ENCODE results near the gene IL12RB2.

IL12RB2 gene

GRCh38 chr1:67273591-67273990 is 34.1 kb upstream of the IL12RB2 start:
- Histone ChIP-seq H3K9ac (ENCODE audit: insufficient read length, low read depth) (no peak overlapping the region), H3K4me1 (ENCODE audit: insufficient read depth, insufficient read length) (no peaks in the 10 kb centered on the region), H3K4me3 (ENCODE audit: insufficient read length, low read depth) (no peak overlapping the region), H3K27me3 (ENCODE audit: insufficient read depth, insufficient read length) (no peaks in the 10 kb centered on the region), H3K9me3 (ENCODE audit: insufficient read depth, low read length) (peaks cover 16% of the 10 kb centered on the region; the same call in 1 of the 2 replicates), H3K36me3 (ENCODE audit: insufficient read depth, insufficient read length, low read length) (no peaks in the 10 kb centered on the region)
- DNase-seq (ENCODE audit: low read depth, low spot score) = no peak
- TF ChIP-seq SUZ12 (IDR thresholded peaks at IDR 0.05; ENCODE audit: extremely low read depth, insufficient read depth, insufficient read length) (no peak), YY1 (IDR thresholded peaks at IDR 0.05; ENCODE audit: insufficient read depth, insufficient read length) (no peak), ZNF274 (IDR thresholded peaks at IDR 0.05; ENCODE audit: low read depth, low read length) (no peak)

GRCh38 chr1:67274623-67275325 is 32.9 kb upstream of the IL12RB2 start:
- no peak overlapping the region for H3K9ac ChIP-seq (ENCODE audit: insufficient read length, low read depth)
- H3K27me3 ChIP-seq (ENCODE audit: insufficient read depth, insufficient read length) = no peaks in the 10 kb centered on the region
- H3K36me3 ChIP-seq (ENCODE audit: insufficient read depth, insufficient read length, low read length) = no peaks in the 10 kb centered on the region
- DNase-seq (ENCODE audit: low read depth, low spot score) = no peak
- no peaks in the 10 kb centered on the region for H3K4me1 ChIP-seq (ENCODE audit: insufficient read depth, insufficient read length)
- no peak for TF ChIP-seq YY1 (IDR thresholded peaks at IDR 0.05; ENCODE audit: insufficient read depth, insufficient read length)
- TF ChIP-seq ZNF274 (IDR thresholded peaks at IDR 0.05; ENCODE audit: low read depth, low read length) = no peak
- no peak for TF ChIP-seq SUZ12 (IDR thresholded peaks at IDR 0.05; ENCODE audit: extremely low read depth, insufficient read depth, insufficient read length)
- peaks cover 16% of the 10 kb centered on the region; the same call in 1 of the 2 replicates for H3K9me3 ChIP-seq (ENCODE audit: insufficient read depth, low read length)
- no peak overlapping the region for H3K4me3 ChIP-seq (ENCODE audit: insufficient read length, low read depth)

- no peak overlapping the region for H3K9ac ChIP-seq (ENCODE audit: insufficient read length, low read depth)
- no peak for TF ChIP-seq ZNF274 (IDR thresholded peaks at IDR 0.05; ENCODE audit: low read depth, low read length)
- no peaks in the 10 kb centered on the region for H3K4me1 ChIP-seq (ENCODE audit: insufficient read depth, insufficient read length)
- no peak overlapping the region for H3K4me3 ChIP-seq (ENCODE audit: insufficient read length, low read depth)
- H3K36me3 ChIP-seq (ENCODE audit: insufficient read depth, insufficient read length, low read length) = no peaks in the 10 kb centered on the region
- H3K27me3 ChIP-seq (ENCODE audit: insufficient read depth, insufficient read length) = no peaks in the 10 kb centered on the region
- H3K9me3 ChIP-seq (ENCODE audit: insufficient read depth, low read length) = no peaks in the 10 kb centered on the region
- DNase-seq (ENCODE audit: low read depth, low spot score) = no peak
Measured at GRCh38 chr1:67280696-67281095, 27.0 kb upstream of the IL12RB2 start.

GRCh38 chr1:67281244-67281643 is 26.4 kb upstream of the IL12RB2 start:
- DNase-seq (ENCODE audit: low read depth, low spot score) = no peak
- Histone ChIP-seq H3K9ac (ENCODE audit: insufficient read length, low read depth) (no peak overlapping the region), H3K27me3 (ENCODE audit: insufficient read depth, insufficient read length) (no peaks in the 10 kb centered on the region), H3K4me3 (ENCODE audit: insufficient read length, low read depth) (no peak overlapping the region), H3K9me3 (ENCODE audit: insufficient read depth, low read length) (no peaks in the 10 kb centered on the region), H3K36me3 (ENCODE audit: insufficient read depth, insufficient read length, low read length) (no peaks in the 10 kb centered on the region), H3K4me1 (ENCODE audit: insufficient read depth, insufficient read length) (no peaks in the 10 kb centered on the region)
- TF ChIP-seq ZNF274 (IDR thresholded peaks at IDR 0.05; ENCODE audit: low read depth, low read length) (no peak), SUZ12 (IDR thresholded peaks at IDR 0.05; ENCODE audit: extremely low read depth, insufficient read depth, insufficient read length) (no peak), YY1 (IDR thresholded peaks at IDR 0.05; ENCODE audit: insufficient read depth, insufficient read length) (no peak)

- no peak overlapping the region for H3K9ac ChIP-seq (ENCODE audit: insufficient read length, low read depth)
Measured at GRCh38 chr1:67285780-67286488, 21.7 kb upstream of the IL12RB2 start.

GRCh38 chr1:67290236-67290635 is 17.4 kb upstream of the IL12RB2 start:
- no peaks in the 10 kb centered on the region for H3K27me3 ChIP-seq (ENCODE audit: insufficient read depth, insufficient read length)
- H3K4me1 ChIP-seq (ENCODE audit: insufficient read depth, insufficient read length) = no peaks in the 10 kb centered on the region
- H3K9me3 ChIP-seq (ENCODE audit: insufficient read depth, low read length) = 0 out of 2 replicates have a peak, but pooled peaks cover 4% of the 10 kb centered on the region
- no peaks in the 10 kb centered on the region for H3K36me3 ChIP-seq (ENCODE audit: insufficient read depth, insufficient read length, low read length)
- no peak for TF ChIP-seq SUZ12 (IDR thresholded peaks at IDR 0.05; ENCODE audit: extremely low read depth, insufficient read depth, insufficient read length)
- no peak for TF ChIP-seq ZNF274 (IDR thresholded peaks at IDR 0.05; ENCODE audit: low read depth, low read length)
- no peak for TF ChIP-seq YY1 (IDR thresholded peaks at IDR 0.05; ENCODE audit: insufficient read depth, insufficient read length)
- no peak overlapping the region for H3K9ac ChIP-seq (ENCODE audit: insufficient read length, low read depth)
- H3K4me3 ChIP-seq (ENCODE audit: insufficient read length, low read depth) = no peak overlapping the region
- DNase-seq (ENCODE audit: low read depth, low spot score) = no peak

More at GRCh38 chr1:67285780-67286488, 21.7 kb upstream of the IL12RB2 start:
- H3K36me3 ChIP-seq (ENCODE audit: insufficient read depth, insufficient read length, low read length) = no peaks in the 10 kb centered on the region
- 0 out of 2 replicates have a peak, but pooled peaks cover 4% of the 10 kb centered on the region for H3K9me3 ChIP-seq (ENCODE audit: insufficient read depth, low read length)
- TF ChIP-seq SUZ12 (IDR thresholded peaks at IDR 0.05; ENCODE audit: extremely low read depth, insufficient read depth, insufficient read length) (no peak), ZNF274 (IDR thresholded peaks at IDR 0.05; ENCODE audit: low read depth, low read length) (no peak), YY1 (IDR thresholded peaks at IDR 0.05; ENCODE audit: insufficient read depth, insufficient read length) (no peak)
- H3K27me3 ChIP-seq (ENCODE audit: insufficient read depth, insufficient read length) = no peaks in the 10 kb centered on the region
- DNase-seq (ENCODE audit: low read depth, low spot score) = no peak
- no peak overlapping the region for H3K4me3 ChIP-seq (ENCODE audit: insufficient read length, low read depth)
- no peaks in the 10 kb centered on the region for H3K4me1 ChIP-seq (ENCODE audit: insufficient read depth, insufficient read length)

GRCh38 chr1:67294836-67295617 is 12.6 kb upstream of the IL12RB2 start:
- Histone ChIP-seq H3K4me3 (ENCODE audit: insufficient read length, low read depth) (no peak overlapping the region), H3K36me3 (ENCODE audit: insufficient read depth, insufficient read length, low read length) (no peaks in the 10 kb centered on the region), H3K4me1 (ENCODE audit: insufficient read depth, insufficient read length) (no peaks in the 10 kb centered on the region), H3K9me3 (ENCODE audit: insufficient read depth, low read length) (no peaks in the 10 kb centered on the region), H3K27me3 (ENCODE audit: insufficient read depth, insufficient read length) (no peaks in the 10 kb centered on the region), H3K9ac (ENCODE audit: insufficient read length, low read depth) (no peak overlapping the region)
- no peak for DNase-seq (ENCODE audit: low read depth, low spot score)
- no peak for TF ChIP-seq SUZ12 (IDR thresholded peaks at IDR 0.05; ENCODE audit: extremely low read depth, insufficient read depth, insufficient read length)
- no peak for TF ChIP-seq YY1 (IDR thresholded peaks at IDR 0.05; ENCODE audit: insufficient read depth, insufficient read length)
- no peak for TF ChIP-seq ZNF274 (IDR thresholded peaks at IDR 0.05; ENCODE audit: low read depth, low read length)

Measured in NT2/D1 (cell line).